D721Med (cell line): ENCODE results near the gene CPNE1.

Source experiments
- DNase-seq: peaks from one replicate; pipeline ENCODE4 v3.0.0; 2011; ENCODE audit warnings: low spot score; ENCODE audit not compliant: insufficient read length
- FAIRE-seq: peaks from 2 replicates; lab custom pipeline; 2011; peaks lifted over from hg19 to GRCh38; lab: Jason Lieb, UNC
- TF ChIP-seq, protein P1 (sequence below): IDR thresholded peaks from 2 replicates; pipeline ENCODE4 v1.5.1; 2012; ENCODE audit warnings: mild to moderate bottlenecking, control low read depth; ENCODE audit not compliant: insufficient read depth; ENCODE audit errors: missing control alignments

CPNE1 gene

DNA sequence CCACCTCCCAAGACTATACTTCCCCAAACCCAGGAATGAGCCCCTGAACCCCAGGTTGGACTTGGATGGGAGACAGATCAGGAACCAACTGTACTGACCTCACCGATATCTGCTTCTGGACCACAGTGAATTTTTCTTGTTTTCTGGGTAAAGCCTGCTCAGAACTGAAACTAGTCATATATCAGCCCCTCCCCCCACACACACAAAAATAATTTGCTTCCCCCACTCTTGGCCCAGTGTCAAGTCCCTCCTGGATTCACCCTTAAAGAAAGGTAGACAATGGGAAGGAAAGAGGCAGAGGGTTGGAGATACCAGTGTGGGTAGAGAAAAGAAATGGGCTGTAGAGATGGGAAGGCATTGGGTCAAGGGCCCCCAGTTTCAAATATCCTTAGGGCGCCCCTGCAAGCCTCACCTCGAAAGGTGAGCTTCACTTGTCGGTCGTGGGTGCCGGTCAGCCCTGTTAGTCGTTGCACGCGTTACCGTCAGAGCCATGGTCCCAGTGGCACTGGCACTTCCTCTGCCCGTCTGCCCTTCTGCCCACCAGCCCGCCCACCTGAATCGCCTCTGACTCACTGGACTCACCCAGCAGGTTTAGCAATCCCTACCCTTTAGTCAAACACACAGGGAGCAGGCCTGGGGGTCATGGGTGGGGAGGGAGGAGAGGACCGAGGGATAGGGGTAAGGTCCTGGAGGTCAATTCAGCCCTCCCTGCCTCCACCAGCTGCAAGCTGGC lies 57.5 kb downstream of the CPNE1 start:
- no peak for DNase-seq
- no peak for FAIRE-seq

GRCh38 chr20:35606127-35606526 lies 58.6 kb downstream of the CPNE1 start:
- DNase-seq (no peak), FAIRE-seq (no peak)
- TF ChIP-seq, protein P1, sequence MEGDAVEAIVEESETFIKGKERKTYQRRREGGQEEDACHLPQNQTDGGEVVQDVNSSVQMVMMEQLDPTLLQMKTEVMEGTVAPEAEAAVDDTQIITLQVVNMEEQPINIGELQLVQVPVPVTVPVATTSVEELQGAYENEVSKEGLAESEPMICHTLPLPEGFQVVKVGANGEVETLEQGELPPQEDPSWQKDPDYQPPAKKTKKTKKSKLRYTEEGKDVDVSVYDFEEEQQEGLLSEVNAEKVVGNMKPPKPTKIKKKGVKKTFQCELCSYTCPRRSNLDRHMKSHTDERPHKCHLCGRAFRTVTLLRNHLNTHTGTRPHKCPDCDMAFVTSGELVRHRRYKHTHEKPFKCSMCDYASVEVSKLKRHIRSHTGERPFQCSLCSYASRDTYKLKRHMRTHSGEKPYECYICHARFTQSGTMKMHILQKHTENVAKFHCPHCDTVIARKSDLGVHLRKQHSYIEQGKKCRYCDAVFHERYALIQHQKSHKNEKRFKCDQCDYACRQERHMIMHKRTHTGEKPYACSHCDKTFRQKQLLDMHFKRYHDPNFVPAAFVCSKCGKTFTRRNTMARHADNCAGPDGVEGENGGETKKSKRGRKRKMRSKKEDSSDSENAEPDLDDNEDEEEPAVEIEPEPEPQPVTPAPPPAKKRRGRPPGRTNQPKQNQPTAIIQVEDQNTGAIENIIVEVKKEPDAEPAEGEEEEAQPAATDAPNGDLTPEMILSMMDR, result no peak

More for the DNA sequence above, 57.5 kb downstream of the CPNE1 start:
- TF ChIP-seq, protein P1, result no peak

DNA sequence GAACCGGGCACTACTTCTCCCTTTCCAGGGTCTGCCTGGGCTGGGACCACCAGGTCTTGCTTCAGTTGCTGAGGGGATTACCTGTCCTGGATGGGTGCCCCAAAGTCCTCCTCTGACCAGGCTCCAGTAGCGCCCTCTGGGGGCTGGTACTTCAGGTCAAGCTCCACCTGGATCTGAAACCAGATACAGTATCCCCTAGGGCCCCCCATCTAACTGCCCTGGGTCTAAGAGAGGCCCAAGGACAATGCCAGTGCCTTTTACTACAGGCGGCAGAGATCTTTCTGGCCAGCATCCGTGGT lies 60.3 kb downstream of the CPNE1 start:
- FAIRE-seq (no peak), DNase-seq (no peak)
- TF ChIP-seq, protein P1, result peak; percentile 27

DNA sequence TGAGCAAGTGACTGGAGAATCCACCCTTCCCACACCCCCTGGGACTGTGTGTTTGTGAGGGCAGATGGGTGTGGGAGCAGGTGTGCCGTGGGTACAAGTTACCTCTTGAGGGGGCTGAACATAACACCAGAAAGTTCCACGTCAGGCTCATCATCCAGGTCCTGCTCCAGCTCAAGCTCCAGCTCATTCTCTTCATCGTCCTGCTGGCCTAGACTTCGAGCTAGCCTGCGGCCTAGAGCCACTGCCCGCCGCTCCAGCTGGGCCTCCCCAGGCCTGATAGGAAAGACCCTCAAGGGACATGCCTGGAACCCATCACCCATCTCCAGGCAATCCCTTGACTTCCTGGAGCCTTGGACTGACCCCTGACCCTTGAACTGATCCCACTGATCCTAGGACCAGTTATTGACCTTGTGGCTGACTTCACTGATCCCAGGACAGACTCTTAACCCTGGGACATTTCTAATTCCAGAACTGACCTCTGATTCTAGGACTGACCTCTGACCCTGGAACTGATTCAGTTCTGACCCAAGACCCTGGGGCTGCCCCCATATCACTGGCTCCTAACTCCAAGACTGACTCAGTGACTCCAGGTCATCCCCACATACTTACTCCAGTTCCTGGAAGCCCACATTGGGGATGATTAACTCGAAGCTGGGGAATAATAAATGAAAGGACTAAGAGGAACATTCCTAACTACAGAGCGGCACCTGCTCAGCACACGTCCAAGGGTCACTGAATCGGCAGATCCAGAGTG lies 60.8 kb downstream of the CPNE1 start:
- FAIRE-seq, result no peak
- TF ChIP-seq, protein P1, result no peak

GRCh38 chr20:35602851-35603495 lies 61.7 kb downstream of the CPNE1 start:
- TF ChIP-seq, protein P1, result no peak
- DNase-seq (no peak), FAIRE-seq (no peak)

More for the DNA sequence above, 60.8 kb downstream of the CPNE1 start:
- DNase-seq, result no peak

GRCh38 chr20:35601990-35602389 lies 62.7 kb downstream of the CPNE1 start:
- TF ChIP-seq, protein P1, result no peak
- FAIRE-seq, result no peak
- no peak for DNase-seq
